Measurements from ENCODE around the gene RALGAPA2.
"Not testable (repeated sequence)": the region's sequence is repeated elsewhere in the genome, so short reads cannot be mapped to it uniquely, and the experiment has no call there.

The RALGAPA2 gene

GRCh38 chr20:20567712-20568111 is 144.7 kb downstream of the RALGAPA2 start:
- no peak for DNase-seq

DNA sequence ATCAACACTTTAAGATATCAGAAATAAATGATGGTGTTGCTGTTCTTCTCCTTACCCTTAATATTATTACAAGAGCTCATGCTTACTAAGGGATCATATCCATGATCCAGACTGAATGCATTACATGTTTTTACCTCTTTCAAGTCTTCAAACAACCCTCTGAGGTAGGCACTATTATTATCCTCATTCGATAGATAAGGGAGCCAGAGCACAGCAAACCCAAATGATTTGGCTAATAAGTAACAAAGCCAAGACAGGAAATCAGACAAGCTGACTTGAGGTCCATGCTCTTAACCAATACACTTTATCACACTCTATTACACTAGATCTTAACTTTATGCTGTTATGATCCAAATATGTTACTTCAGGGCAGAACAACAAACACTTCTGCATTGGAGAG is 145.9 kb downstream of the RALGAPA2 start:
- no peak for DNase-seq

DNA sequence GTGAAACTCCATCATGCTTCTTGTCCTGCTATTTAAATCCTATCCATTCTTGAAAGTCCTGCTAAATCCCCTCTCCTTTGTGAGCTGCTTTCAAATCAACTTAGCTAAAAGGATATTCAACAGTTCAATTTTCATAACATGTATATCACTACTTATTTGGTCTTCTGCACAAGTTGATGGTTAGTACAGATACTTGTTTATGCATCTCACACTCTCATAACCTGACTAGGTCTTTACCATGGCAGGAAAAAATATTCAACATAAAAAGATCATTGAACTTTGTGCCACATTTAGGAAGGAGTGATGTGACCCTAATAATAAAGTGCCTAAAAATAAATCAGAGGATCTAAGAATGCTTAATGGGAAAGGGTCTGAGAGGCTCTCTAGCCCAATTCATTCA is 148.2 kb downstream of the RALGAPA2 start:
- no peak for DNase-seq

DNA sequence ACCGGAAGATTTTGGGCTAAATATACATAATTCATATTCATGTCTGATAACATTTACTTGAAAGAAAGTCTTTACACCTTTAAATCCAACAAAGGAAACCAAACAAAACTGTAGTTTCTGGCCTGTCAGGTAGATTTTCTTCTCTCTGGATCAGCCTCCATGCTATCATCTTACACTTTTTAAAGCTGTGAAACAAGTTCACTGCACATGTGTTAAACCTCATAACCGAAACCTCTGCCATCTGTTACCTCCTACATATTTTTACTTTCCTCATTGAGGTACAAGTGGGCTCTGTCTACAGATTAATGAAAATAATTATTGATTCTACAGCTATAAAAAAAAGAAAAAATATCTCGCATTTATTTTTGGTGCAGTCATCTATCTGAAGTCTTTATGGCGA is 149.9 kb downstream of the RALGAPA2 start:
- DNase-seq, result no peak

- DNase-seq, result no peak
Measured at GRCh38 chr20:20561841-20562240, 150.6 kb downstream of the RALGAPA2 start.

DNA sequence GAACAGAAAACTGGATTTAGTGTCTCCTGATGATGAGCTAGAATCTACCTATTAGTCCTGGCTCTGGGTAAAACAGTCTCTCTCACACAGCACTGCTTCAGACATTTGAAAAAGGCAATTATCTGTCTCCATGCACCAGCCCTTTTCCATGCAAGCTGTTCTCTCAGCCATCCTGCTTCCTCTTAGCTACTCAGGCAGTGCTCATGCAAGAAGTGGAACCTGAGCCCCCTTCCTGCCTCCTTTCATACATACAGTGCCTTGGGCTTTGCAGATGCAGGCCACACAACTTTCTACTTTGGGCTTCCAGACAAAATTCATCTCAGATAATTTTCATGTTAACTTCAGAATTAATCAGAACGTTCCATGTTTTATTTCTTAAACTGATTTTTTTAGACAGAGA is 151.3 kb downstream of the RALGAPA2 start:
- DNase-seq, result no peak

DNA sequence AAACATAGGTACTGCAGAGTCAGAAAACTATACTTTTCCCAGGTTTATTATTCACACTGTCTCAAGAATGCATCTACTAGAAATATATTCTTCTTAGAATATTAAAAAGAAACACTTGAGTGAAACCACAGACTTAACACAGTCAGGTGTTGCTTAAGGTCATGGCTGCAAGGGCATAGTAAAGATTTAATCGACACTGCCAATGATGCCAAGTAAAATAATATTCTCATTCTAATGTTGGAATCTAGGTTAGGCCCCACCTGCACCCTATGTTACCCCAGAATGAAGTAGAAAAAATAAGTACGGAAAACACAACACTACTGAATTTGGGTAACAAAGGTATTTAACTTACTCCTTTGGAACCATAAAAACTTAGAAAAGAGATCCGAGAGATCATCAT is 155.0 kb downstream of the RALGAPA2 start:
- no peak for DNase-seq

GRCh38 chr20:20555838-20556237 is 156.6 kb downstream of the RALGAPA2 start:
- no peak for DNase-seq

- DNase-seq, result no peak
Measured at GRCh38 chr20:20554951-20555350, 157.5 kb downstream of the RALGAPA2 start.

DNA sequence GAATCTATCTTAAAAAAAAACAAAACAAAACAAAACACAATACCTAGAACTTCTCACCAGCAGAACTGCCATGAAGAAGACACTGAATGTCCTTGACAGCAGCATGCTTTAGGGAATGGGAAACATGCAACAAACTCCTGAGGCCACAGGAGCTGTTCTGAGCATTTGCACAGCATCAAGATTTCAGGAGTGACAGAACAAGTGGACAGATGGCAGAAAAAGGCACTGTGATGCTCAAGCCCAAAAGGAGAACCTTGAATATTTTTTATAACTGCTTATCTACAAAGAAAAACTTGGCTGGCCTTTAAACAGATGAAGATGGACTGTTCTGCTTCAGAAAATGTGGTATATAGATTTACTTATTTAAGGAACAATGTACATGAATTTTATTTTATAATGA is 158.9 kb downstream of the RALGAPA2 start:
- DNase-seq, result no peak

- no peak for DNase-seq
Measured at GRCh38 chr20:20552076-20552475, 160.4 kb downstream of the RALGAPA2 start.

DNA sequence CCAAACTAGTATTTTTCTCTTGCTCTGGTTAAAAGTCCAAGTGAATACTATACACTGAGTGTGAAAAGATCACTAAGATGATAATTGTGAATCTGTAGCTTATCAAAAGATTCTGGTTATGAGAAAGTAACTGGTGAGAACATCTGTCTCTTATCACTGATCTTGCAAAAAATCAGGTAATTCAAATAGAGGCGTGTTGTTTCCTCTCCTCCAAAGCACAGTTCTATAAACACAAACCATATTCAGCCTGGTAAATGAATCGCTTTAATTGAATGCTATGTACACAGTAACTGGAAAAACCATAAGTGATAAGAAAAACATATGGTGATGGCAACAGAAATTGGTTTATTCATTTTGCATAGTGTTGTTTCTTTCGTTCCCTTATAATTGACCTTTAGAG is 161.0 kb downstream of the RALGAPA2 start:
- DNase-seq, result no peak

GRCh38 chr20:20549704-20550103 is 162.7 kb downstream of the RALGAPA2 start:
- no peak for DNase-seq

- DNase-seq, result no peak
Measured at GRCh38 chr20:20549267-20549612, 163.2 kb downstream of the RALGAPA2 start.

GRCh38 chr20:20548527-20549266 is 163.7 kb downstream of the RALGAPA2 start:
- no peak for DNase-seq

DNA sequence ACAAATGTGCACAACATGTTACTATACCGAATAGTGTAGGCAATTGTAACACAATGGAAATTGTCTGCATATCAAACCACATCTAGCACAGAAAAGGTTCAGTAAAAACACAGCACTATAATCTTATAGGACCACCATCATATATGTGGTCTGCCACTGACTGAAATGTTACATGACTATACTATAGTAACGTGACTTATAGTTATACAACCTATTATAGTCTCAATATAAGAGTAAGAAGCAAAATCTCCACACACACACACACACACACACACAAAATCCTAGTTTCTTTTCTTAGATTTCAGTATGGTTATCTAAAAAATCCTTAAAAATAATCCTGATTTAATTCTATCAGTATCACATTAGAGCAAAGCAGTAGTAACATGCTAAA is 164.6 kb downstream of the RALGAPA2 start:
- no peak for DNase-seq

DNA sequence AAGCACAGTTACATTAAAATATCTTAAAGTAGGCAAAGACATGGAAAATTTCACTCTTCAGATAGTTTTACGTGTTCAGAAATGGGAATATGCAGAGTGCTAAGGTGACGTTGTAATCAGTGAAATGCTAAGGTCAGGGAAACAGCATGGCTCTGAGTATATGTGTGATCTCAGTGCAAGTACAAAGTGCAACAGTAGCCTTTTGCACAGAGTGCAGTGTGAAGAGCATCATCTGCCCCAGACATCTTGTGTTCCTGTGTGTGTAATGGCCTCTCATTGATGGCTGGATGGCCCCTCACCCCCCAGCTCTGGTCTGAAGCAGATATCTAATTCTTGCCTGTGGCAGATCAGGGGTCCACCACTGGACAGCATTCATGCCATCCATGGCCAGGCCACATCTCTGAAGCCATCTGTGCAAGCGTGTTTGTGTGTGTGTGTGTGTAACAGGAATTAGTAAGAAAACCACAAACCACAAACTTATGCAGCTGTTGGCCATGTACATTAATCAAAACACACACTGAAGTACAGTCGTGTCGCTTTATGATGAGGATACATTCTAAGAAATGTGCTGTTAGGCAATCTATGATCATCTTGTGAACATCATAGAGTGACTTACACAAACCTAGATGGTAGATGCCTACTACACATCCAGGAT is 165.1 kb downstream of the RALGAPA2 start:
- no peak for DNase-seq

DNA sequence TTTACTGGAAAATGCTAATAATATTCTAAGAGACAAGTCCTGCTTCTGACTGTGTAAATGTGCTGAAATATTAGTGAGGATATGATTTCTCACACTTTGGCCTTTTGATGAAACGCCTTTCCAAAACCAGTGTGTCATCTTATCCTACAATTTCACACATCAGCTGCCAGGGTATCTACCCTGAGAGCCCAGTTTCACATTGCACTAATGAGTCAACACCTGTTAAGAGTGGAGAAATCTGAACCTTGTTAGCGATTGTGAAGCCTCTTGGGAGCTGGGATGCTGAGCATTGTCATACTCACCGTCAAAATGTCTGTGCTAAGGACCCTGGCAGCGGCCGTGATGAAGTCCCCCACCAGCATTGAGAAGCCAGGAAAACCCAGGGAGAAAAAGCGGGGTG is 166.0 kb downstream of the RALGAPA2 start:
- DNase-seq, result no peak

- DNase-seq, result not testable (repeated sequence)
Measured at GRCh38 chr20:20543348-20543747, 169.1 kb downstream of the RALGAPA2 start.

GRCh38 chr20:20536240-20536933 is 176.1 kb downstream of the RALGAPA2 start:
- no peak for DNase-seq

- no peak for DNase-seq
Measured at GRCh38 chr20:20535051-20535450, 177.4 kb downstream of the RALGAPA2 start.

DNA sequence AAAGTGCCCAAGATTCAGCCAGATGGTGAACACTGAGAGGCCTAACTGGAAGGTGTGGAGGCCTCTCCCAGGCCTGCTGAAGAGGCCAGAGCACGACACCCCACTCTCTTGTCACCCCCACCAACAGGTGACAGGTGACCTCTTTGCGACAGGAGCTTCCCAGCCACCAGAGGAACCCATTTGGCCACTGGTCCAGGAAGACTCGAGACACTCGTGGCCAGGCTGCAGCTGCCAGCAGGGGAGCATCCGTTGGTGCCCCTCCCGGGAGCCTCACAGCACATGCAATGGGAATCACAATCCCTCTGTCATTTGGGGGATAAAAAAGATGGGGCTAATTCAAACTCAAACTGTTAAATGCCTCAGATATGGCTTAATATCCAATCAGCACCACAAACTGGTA is 181.2 kb downstream of the RALGAPA2 start:
- DNase-seq, result no peak

- no peak for DNase-seq
Measured at GRCh38 chr20:20530428-20531151, 181.9 kb downstream of the RALGAPA2 start.

- no peak for DNase-seq
Measured at GRCh38 chr20:20529597-20529996, 182.8 kb downstream of the RALGAPA2 start.

All from 8988T (cell line).